Endothelial cell of umbilical vein (primary cell): ENCODE results near the gene USH1C. TPM values are rescaled to one million over a fixed set of nuclear protein-coding genes. Genes with fewer than 3 reads are reported as not detected.

Experiments used
- BruUV-seq: library from RNA; stranded (reverse); fragments of 400-500 nt; replicated peaks from 2 replicates; lab custom pipeline; 2021; lab: Mats Ljungman, UMichigan
- CTCF ChIA-PET: fragments of 300-600, 350-600 bp; sonication (Branson Sonifier 250); formaldehyde crosslinking; loops from one replicate; lab custom pipeline; 2021; ENCODE audit warnings: antibody characterized with exemption, inconsistent platforms; lab: Charles Lee
- POLR2A ChIA-PET: fragments of 300-600, 350-600 bp; sonication (Branson Sonifier 250); formaldehyde crosslinking; loops from one replicate; lab custom pipeline; 2021; ENCODE audit warnings: antibody characterized with exemption, inconsistent platforms; lab: Charles Lee
- DNase-seq: peaks from one replicate; pipeline ENCODE4 v3.0.0-alpha.2; 2011; ENCODE audit warnings: low read depth, low spot score
- FAIRE-seq: peaks from 2 replicates; lab custom pipeline; 2011; peaks lifted over from hg19 to GRCh38; lab: Jason Lieb, UNC
- H2AFZ ChIP-seq: 2 replicates; pipeline ENCODE4 v1.6.0; 2012; ENCODE audit warnings: low read depth, low read length, control low read depth, inconsistent platforms
- H3K27ac ChIP-seq: 2 replicates; pipeline ENCODE4 v1.5.1; 2011; ENCODE audit warnings: low read depth, mild to moderate bottlenecking, control low read depth, low read length, moderate library complexity; ENCODE audit not compliant: insufficient read depth
- H3K27me3 ChIP-seq, 2 experiments: 2 replicates each; pipeline versions ENCODE4 v1.6.0 to v1.6.1; 2011; ENCODE audit warnings: low read length in 2 of 2, mixed read lengths in 1 of 2; ENCODE audit not compliant: control insufficient read depth in 2 of 2, insufficient read depth in 2 of 2
- H3K36me3 ChIP-seq, 2 experiments: 2 replicates in 1 of 2; 3 replicates in 1 of 2; pipeline ENCODE4 v1.5.1; 2011; ENCODE audit warnings: low read length in 2 of 2, mild to moderate bottlenecking in 1 of 2, moderate library complexity in 1 of 2; ENCODE audit not compliant: control insufficient read depth in 2 of 2, insufficient read depth in 2 of 2; ENCODE audit errors: extremely low read depth in 1 of 2
- H3K4me1 ChIP-seq: 3 replicates; pipeline ENCODE4 v1.5.1; 2011; ENCODE audit warnings: mild to moderate bottlenecking, low read length; ENCODE audit not compliant: control insufficient read depth, insufficient read depth; ENCODE audit errors: extremely low read depth
- H3K4me2 ChIP-seq: 2 replicates; pipeline ENCODE4 v1.6.1; 2011; ENCODE audit warnings: low read length, control low read depth, mixed read lengths; ENCODE audit not compliant: insufficient read depth
- H3K4me3 ChIP-seq, 3 experiments: fragments of 200-600 bp in 1 of 3; sonication (generic), shearing (Covaris generic) in 1 of 3; replicated peaks in 1 of 3; 2 replicates each; pipeline ENCODE4 v1.5.1; 2011 to 2016; ENCODE audit warnings: control low read depth in 3 of 3, low read length in 3 of 3, mild to moderate bottlenecking in 2 of 3, inconsistent platforms in 1 of 3, low read depth in 1 of 3, moderate library complexity in 1 of 3; ENCODE audit not compliant: insufficient read depth in 1 of 3
- H3K79me2 ChIP-seq: 2 replicates; pipeline ENCODE4 v1.6.0; 2012; ENCODE audit warnings: low read length, inconsistent platforms; ENCODE audit not compliant: control insufficient read depth, insufficient read depth
- H3K9ac ChIP-seq: replicated peaks from 2 replicates; pipeline ENCODE3; 2011; ENCODE audit warnings: low read length, control low read depth; ENCODE audit not compliant: insufficient read depth; ENCODE audit errors: extremely low read depth
- H3K9me1 ChIP-seq: replicated peaks from 3 replicates; pipeline ENCODE4 v1.6.0; 2011; ENCODE audit warnings: mild to moderate bottlenecking, low read length; ENCODE audit not compliant: control insufficient read depth, insufficient read depth; ENCODE audit errors: extremely low read depth
- H3K9me3 ChIP-seq: replicated peaks from 2 replicates; pipeline ENCODE4 v1.5.1; 2012; ENCODE audit warnings: low read length, inconsistent platforms; ENCODE audit not compliant: control insufficient read depth, insufficient read depth
- H4K20me1 ChIP-seq: replicated peaks from 2 replicates; pipeline ENCODE3; 2011; ENCODE audit warnings: mild to moderate bottlenecking, low read length; ENCODE audit not compliant: control insufficient read depth, insufficient read depth; ENCODE audit errors: extremely low read depth
- EZH2 ChIP-seq: IDR thresholded peaks from 2 replicates; pipeline ENCODE4 v1.6.1; 2012; ENCODE audit warnings: borderline replicate concordance, low read depth, mild to moderate bottlenecking, moderate library complexity, low read length, inconsistent platforms; ENCODE audit not compliant: severe bottlenecking
- FOS ChIP-seq: IDR thresholded peaks from 2 replicates; pipeline ENCODE4 v1.6.1; 2011; ENCODE audit warnings: mild to moderate bottlenecking, low read length, moderate library complexity, borderline replicate concordance; ENCODE audit not compliant: insufficient read depth
- GATA2 ChIP-seq: IDR thresholded peaks from 2 replicates; pipeline ENCODE4 v1.7.0; 2011; ENCODE audit warnings: low read depth, mild to moderate bottlenecking, moderate library complexity, mixed read lengths, low read length; ENCODE audit not compliant: insufficient read length, insufficient read depth
- JUN ChIP-seq: IDR thresholded peaks from 2 replicates; pipeline ENCODE4 v1.6.1; 2011; ENCODE audit warnings: borderline replicate concordance, low read depth; ENCODE audit not compliant: insufficient read length, insufficient read depth
- POLR2A ChIP-seq: IDR thresholded peaks from 2 replicates; pipeline ENCODE4 v1.6.1; 2012; ENCODE audit warnings: low read depth, mild to moderate bottlenecking, control low read depth, low read length
- POLR2AphosphoS5 ChIP-seq: IDR thresholded peaks from 2 replicates; pipeline ENCODE4 v1.6.1; 2012; ENCODE audit warnings: low read depth, mild to moderate bottlenecking, control low read depth, low read length, moderate library complexity; ENCODE audit not compliant: insufficient read depth
- dilution Hi-C: fragments of 300-500 bp; cut with MboI; formaldehyde crosslinking; loops from one replicate; pipeline ENCODE4 v1.15.0; 2019; ENCODE audit warnings: low sequenced_read_pairs; ENCODE audit not compliant: extremely low pct_ligation_motif_present
- intact Hi-C: fragments of 100-400 bp; cut with micrococcal nuclease; formaldehyde crosslinking; loops from one replicate; pipeline ENCODE4 v1.10.0; 2022
- polyA plus RNA-seq, 4 experiments: library from polyadenylated mRNA; depleted of rRNA in 3 of 4; stranded (reverse) in 3 of 4; unstranded in 1 of 4; fragments of >200 nt; gene quantifications; 2 replicates each; pipeline versions ENCODE4 v1.2.1 to v1.2.3, GENCODE V29; 2011 to 2012; ENCODE audit warnings: missing spikeins in 1 of 4
- total RNA-seq: library from RNA; stranded (reverse); gene quantifications from 2 replicates; pipeline ENCODE4 v1.2.3, GENCODE V29; 2021
- TF ChIP-seq, protein P1 (sequence below): IDR thresholded peaks from 2 replicates; pipeline ENCODE4 v1.6.1; 2011; ENCODE audit not compliant: insufficient read depth, insufficient read length

Gene USH1C
- total and polyA plus RNA-seq, 2 donors (not counting 3 experiments of a cell fraction or from before 2014, with no cell fraction given) = not detected

DNA sequence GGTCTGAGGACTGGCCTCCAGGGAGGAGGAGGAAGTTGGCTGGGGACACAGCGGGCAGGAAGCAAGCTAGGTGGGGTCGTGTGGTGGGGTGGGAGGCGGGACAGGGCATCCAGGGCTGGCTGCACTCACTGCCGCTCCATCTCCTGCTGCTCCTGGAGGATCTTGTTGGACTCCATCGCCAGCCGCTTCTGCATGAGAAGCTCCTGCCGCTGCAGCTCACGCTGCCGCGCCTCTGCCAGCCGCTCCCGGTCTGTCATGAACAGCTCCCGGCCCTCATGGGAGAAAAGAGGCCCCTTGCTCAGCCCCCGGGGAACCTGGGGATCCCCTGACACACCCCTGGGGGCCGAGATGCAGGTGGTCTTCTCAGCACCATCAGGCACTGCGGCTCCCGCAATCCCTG is 21.6 kb downstream of the USH1C start:
- no peaks in the 10 kb centered on the region for H3K4me1 ChIP-seq
- H3K9ac ChIP-seq = no peak overlapping the region
- no peak overlapping the region for H3K27ac ChIP-seq
- no peaks in the 10 kb centered on the region for H3K9me3 ChIP-seq
- ChIA-PET POLR2A (no interaction called here), CTCF (interaction anchor here (1.3 kb wide), 1 partner anchor 138 kb away, joined by 5 read pairs; no protein-coding TSS in a partner anchor)
- FAIRE-seq (no peak), DNase-seq (no peak)
- no peaks in the 10 kb centered on the region for H3K36me3 ChIP-seq
- dilution Hi-C loops = no loop called here
- H4K20me1 ChIP-seq = no peaks in the 10 kb centered on the region
- BruUV-seq = no TSS peak
- no peaks in the 10 kb centered on the region for H3K9me1 ChIP-seq
- H3K27me3 ChIP-seq = peaks cover 0 to 3% of the 10 kb centered on the region in 2 experiments
- no peak overlapping the region for H2AFZ ChIP-seq
- H3K4me3 ChIP-seq = no peak overlapping the region
- no peak for TF ChIP-seq FOS
- TF ChIP-seq GATA2 = no peak
- TF ChIP-seq POLR2AphosphoS5 = no peak
- no peak for TF ChIP-seq JUN
- TF ChIP-seq POLR2A = no peak
- no peak for TF ChIP-seq EZH2
- TF ChIP-seq, protein P1, sequence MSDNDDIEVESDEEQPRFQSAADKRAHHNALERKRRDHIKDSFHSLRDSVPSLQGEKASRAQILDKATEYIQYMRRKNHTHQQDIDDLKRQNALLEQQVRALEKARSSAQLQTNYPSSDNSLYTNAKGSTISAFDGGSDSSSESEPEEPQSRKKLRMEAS = no peak
- H3K4me2 ChIP-seq = no peak overlapping the region
- no peaks in the 10 kb centered on the region for H3K79me2 ChIP-seq
- intact Hi-C loops = no loop called here
